ENCODE results near the gene FOXO1.

Gene FOXO1

DNA sequence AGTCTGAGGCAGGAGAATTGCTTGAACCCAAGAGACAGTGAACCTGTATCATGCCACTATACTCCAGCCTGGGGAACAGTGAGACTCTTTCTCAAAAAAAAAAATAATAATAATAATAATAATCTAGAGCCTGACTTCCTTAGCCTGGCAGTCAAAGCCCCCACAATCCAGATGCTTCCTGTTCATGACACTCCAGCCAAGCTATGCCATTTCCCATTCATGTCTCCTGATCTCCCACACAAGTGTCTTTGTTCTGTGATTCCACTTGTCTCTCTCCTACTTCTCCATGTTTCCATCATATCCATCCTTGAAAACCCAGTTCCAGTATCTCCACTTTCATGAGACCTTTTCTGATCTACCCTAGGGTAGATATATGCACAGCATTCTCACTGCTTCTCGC lies 150.7 kb downstream of the FOXO1 start:
- no peak for TF ChIP-seq CTCF (IDR thresholded peaks at IDR 0.05; ENCODE audit: low read length)
- no peak for TF ChIP-seq EZH2 (IDR thresholded peaks at IDR 0.05; ENCODE audit: borderline replicate concordance, low read length)
- Histone ChIP-seq H3K9me3 (ENCODE audit: low read length) (no peaks in the 10 kb centered on the region), H3K4me2 (ENCODE audit: low read length) (no peak overlapping the region), H3K27me3 (ENCODE audit: insufficient read depth, low read length) (no peaks in the 10 kb centered on the region), H4K20me1 (ENCODE audit: insufficient read depth, low read length) (no peaks in the 10 kb centered on the region), H3F3A (ENCODE audit: insufficient read depth, low read length) (no peaks in the 10 kb centered on the region), H2AFZ (ENCODE audit: low read length) (no peak overlapping the region), H3K79me2 (ENCODE audit: insufficient read depth, low read length) (no peaks in the 10 kb centered on the region), H3K9me2 (ENCODE audit: low read depth, low read length) (no peaks in the 10 kb centered on the region), H3K9ac (ENCODE audit: low read length) (no peak overlapping the region), H3K4me3 (ENCODE audit: low read depth, low read length, poor library complexity, severe bottlenecking) (no peak overlapping the region), H3K36me3 (ENCODE audit: insufficient read depth, low read length) (no peaks in the 10 kb centered on the region), H3K4me1 (ENCODE audit: insufficient read depth, low read length, severe bottlenecking) (peaks cover 36% of the 10 kb centered on the region), H3K27ac (ENCODE audit: low read depth, low read length, poor library complexity, severe bottlenecking) (no peak overlapping the region)

DNA sequence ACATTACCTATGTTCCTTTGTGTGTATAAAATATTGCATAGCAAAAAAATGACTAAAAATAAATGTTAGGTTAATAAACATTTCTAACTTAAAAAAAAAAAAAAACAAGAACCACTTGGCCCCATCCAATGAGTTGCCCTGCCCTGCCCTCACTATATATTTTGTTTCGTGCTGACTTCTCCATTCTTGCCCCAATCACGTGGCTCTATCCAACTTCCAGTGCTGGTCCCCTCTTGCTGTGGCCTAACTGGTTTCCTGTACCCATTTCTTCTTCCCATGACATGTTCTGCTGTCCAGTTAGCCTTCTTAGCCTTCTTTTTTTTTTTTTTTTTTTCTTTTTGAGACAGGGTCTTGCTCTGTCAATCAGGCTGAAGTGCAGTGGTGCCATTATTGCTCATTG lies 151.6 kb downstream of the FOXO1 start:
- Histone ChIP-seq H3K9ac (ENCODE audit: low read length) (no peak overlapping the region), H3K9me2 (ENCODE audit: low read depth, low read length) (no peaks in the 10 kb centered on the region), H3K79me2 (ENCODE audit: insufficient read depth, low read length) (no peaks in the 10 kb centered on the region), H2AFZ (ENCODE audit: low read length) (no peak overlapping the region), H4K20me1 (ENCODE audit: insufficient read depth, low read length) (no peaks in the 10 kb centered on the region), H3K4me2 (ENCODE audit: low read length) (no peak overlapping the region), H3K9me3 (ENCODE audit: low read length) (no peaks in the 10 kb centered on the region), H3K36me3 (ENCODE audit: insufficient read depth, low read length) (no peaks in the 10 kb centered on the region), H3K27ac (ENCODE audit: low read depth, low read length, poor library complexity, severe bottlenecking) (no peak overlapping the region), H3K4me3 (ENCODE audit: low read depth, low read length, poor library complexity, severe bottlenecking) (no peak overlapping the region), H3K27me3 (ENCODE audit: insufficient read depth, low read length) (no peaks in the 10 kb centered on the region), H3F3A (ENCODE audit: insufficient read depth, low read length) (no peaks in the 10 kb centered on the region), H3K4me1 (ENCODE audit: insufficient read depth, low read length, severe bottlenecking) (peaks cover 36% of the 10 kb centered on the region)
- TF ChIP-seq EZH2 (IDR thresholded peaks at IDR 0.05; ENCODE audit: borderline replicate concordance, low read length) (no peak), CTCF (IDR thresholded peaks at IDR 0.05; ENCODE audit: low read length) (no peak)

DNA sequence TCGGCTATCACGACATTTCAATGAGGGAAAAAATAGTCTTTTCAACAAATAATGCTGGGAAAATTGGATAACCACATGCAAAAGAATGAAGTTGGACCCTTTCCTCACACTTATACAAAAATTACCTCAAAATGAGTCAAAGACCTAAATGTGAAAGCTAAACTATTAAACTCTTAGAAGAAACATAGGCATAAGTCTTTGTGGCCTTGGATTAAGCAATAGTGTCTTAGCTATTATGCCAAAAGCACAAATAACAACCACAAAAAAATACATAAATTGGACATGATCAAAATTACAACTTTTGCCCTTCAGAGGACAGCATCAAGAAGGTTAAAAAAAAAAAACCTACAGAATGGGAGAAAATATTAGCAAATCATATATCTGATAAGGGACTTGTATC lies 156.6 kb downstream of the FOXO1 start:
- no peak overlapping the region for H3K27ac ChIP-seq (ENCODE audit: low read depth, low read length, poor library complexity, severe bottlenecking)
- no peaks in the 10 kb centered on the region for H3K36me3 ChIP-seq (ENCODE audit: insufficient read depth, low read length)
- no peaks in the 10 kb centered on the region for H3K79me2 ChIP-seq (ENCODE audit: insufficient read depth, low read length)
- H3K9me2 ChIP-seq (ENCODE audit: low read depth, low read length), result no peaks in the 10 kb centered on the region
- H3K4me3 ChIP-seq (ENCODE audit: low read depth, low read length, poor library complexity, severe bottlenecking), result no peak overlapping the region
- H4K20me1 ChIP-seq (ENCODE audit: insufficient read depth, low read length), result no peaks in the 10 kb centered on the region
- no peak overlapping the region for H3K4me2 ChIP-seq (ENCODE audit: low read length)
- no peak overlapping the region for H2AFZ ChIP-seq (ENCODE audit: low read length)
- H3K9me3 ChIP-seq (ENCODE audit: low read length), result no peaks in the 10 kb centered on the region
- no peaks in the 10 kb centered on the region for H3F3A ChIP-seq (ENCODE audit: insufficient read depth, low read length)
- H3K4me1 ChIP-seq (ENCODE audit: insufficient read depth, low read length, severe bottlenecking), result peaks cover 9% of the 10 kb centered on the region
- H3K9ac ChIP-seq (ENCODE audit: low read length), result no peak overlapping the region
- TF ChIP-seq EZH2 (IDR thresholded peaks at IDR 0.05; ENCODE audit: borderline replicate concordance, low read length) (no peak), CTCF (IDR thresholded peaks at IDR 0.05; ENCODE audit: low read length) (no peak)
- no peaks in the 10 kb centered on the region for H3K27me3 ChIP-seq (ENCODE audit: insufficient read depth, low read length)
